WTC11 (cell line): Measurements from ENCODE around the gene KDF1. TPM values are rescaled to one million over a fixed set of nuclear protein-coding genes. Genes with fewer than 3 reads are reported as not detected.

ENCODE experiments used
- ATAC-seq: fragments of 200-7000 bp; cut with Tn5 transposase; 2 replicates; pipeline ENCODE4 v1.10.0; 2021; ENCODE audit warnings: mild to moderate bottlenecking, moderate library complexity
- CTCF ChIA-PET: fragments of 300-600 bp; sonication (Branson Sonifier 250); formaldehyde crosslinking; loops from one replicate; lab custom pipeline; 2021; ENCODE audit warnings: antibody characterized with exemption; lab: Charles Lee
- POLR2A ChIA-PET: fragments of 350-600 bp; sonication (Branson Sonifier 250); formaldehyde crosslinking; loops from one replicate; lab custom pipeline; 2021; ENCODE audit warnings: antibody characterized with exemption; lab: Charles Lee
- DNase-seq: peaks from one replicate; pipeline ENCODE4 v3.0.0; 2021; ENCODE audit warnings: low spot score
- H3K27ac Mint-ChIP-seq: 2 replicates; pipeline ENCODE4 v1.8.0; 2021; ENCODE audit warnings: mixed read lengths
- H3K27me3 Mint-ChIP-seq: 2 replicates; pipeline ENCODE4 v1.8.0; 2021; ENCODE audit warnings: low read depth, mild to moderate bottlenecking, moderate library complexity, mixed read lengths
- H3K36me3 Mint-ChIP-seq: 2 replicates; pipeline ENCODE4 v1.8.0; 2021; ENCODE audit warnings: mixed read lengths
- H3K4me1 Mint-ChIP-seq: 2 replicates; pipeline ENCODE4 v1.8.0; 2022; ENCODE audit warnings: mixed read lengths
- H3K4me3 Mint-ChIP-seq: 2 replicates; pipeline ENCODE4 v1.8.0; 2021; ENCODE audit warnings: mild to moderate bottlenecking, moderate library complexity, mixed read lengths
- H3K9me3 Mint-ChIP-seq: 2 replicates; pipeline ENCODE4 v1.8.0; 2021; ENCODE audit warnings: mixed read lengths
- CBFB ChIP-seq: sonication (generic); formaldehyde crosslinking; IDR thresholded peaks from 2 replicates; pipeline ENCODE4 v1.8.1; 2022; ENCODE audit warnings: mild to moderate bottlenecking, low read depth, missing genetic modification reagents
- CTCF ChIP-seq: fragments of 200-600 bp; IDR thresholded peaks from 2 replicates; pipeline ENCODE4 v1.8.0; 2022; ENCODE audit warnings: antibody characterized with exemption
- ELF4 ChIP-seq: sonication (generic); formaldehyde crosslinking; IDR thresholded peaks from 2 replicates; pipeline ENCODE4 v1.8.1; 2022; ENCODE audit warnings: low read depth, mild to moderate bottlenecking, moderate library complexity, missing genetic modification reagents
- GABPB1 ChIP-seq: sonication (generic); formaldehyde crosslinking; IDR thresholded peaks from 2 replicates; pipeline ENCODE4 v1.8.1; 2023; ENCODE audit warnings: mild to moderate bottlenecking, missing genetic modification reagents
- GRHL2 ChIP-seq: fragments of 250-450 bp; sonication (Bioruptor Pico); IDR thresholded peaks from 2 replicates; pipeline ENCODE4 v1.8.0; 2022; ENCODE audit warnings: mild to moderate bottlenecking, moderate library complexity; ENCODE audit not compliant: insufficient replicate concordance, severe bottlenecking
- HMGA2 ChIP-seq: fragments of 250-450 bp; sonication (Bioruptor Pico); IDR thresholded peaks from 2 replicates; pipeline ENCODE4 v1.4.0; 2021; ENCODE audit warnings: mild to moderate bottlenecking, moderate library complexity
- NFE2L1 ChIP-seq: sonication (generic); formaldehyde crosslinking; IDR thresholded peaks from 2 replicates; pipeline ENCODE4 v1.8.1; 2023; ENCODE audit warnings: missing genetic modification reagents
- NR3C1 ChIP-seq: sonication (generic); formaldehyde crosslinking; conservative IDR thresholded peaks from 2 replicates; pipeline ENCODE4 v1.8.1; 2023; ENCODE audit warnings: low read depth, mild to moderate bottlenecking, missing genetic modification reagents
- OVOL2 ChIP-seq: fragments of 250-450 bp; sonication (Bioruptor Pico); IDR thresholded peaks from 2 replicates; pipeline ENCODE4 v1.9.0; 2021; ENCODE audit warnings: mild to moderate bottlenecking, borderline replicate concordance
- PREB ChIP-seq: sonication (generic); formaldehyde crosslinking; IDR thresholded peaks from 2 replicates; pipeline ENCODE4 v1.8.1; 2022; ENCODE audit warnings: mild to moderate bottlenecking, missing genetic modification reagents, moderate library complexity, borderline replicate concordance
- RORB ChIP-seq: fragments of 250-450 bp; sonication (Bioruptor Pico); IDR thresholded peaks from 2 replicates; pipeline ENCODE4 v1.9.0; 2021; ENCODE audit warnings: mild to moderate bottlenecking
- ZBTB21 ChIP-seq: sonication (generic); formaldehyde crosslinking; IDR thresholded peaks from 2 replicates; pipeline ENCODE4 v1.8.1; 2023; ENCODE audit warnings: mild to moderate bottlenecking, missing genetic modification reagents, borderline replicate concordance
- ZNF281 ChIP-seq: sonication (generic); formaldehyde crosslinking; IDR thresholded peaks from 2 replicates; pipeline ENCODE4 v1.8.0; 2023; ENCODE audit warnings: mild to moderate bottlenecking, missing genetic modification reagents
- ZNF317 ChIP-seq: sonication (generic); formaldehyde crosslinking; IDR thresholded peaks from 2 replicates; pipeline ENCODE4 v1.8.1; 2023; ENCODE audit warnings: low read depth, mild to moderate bottlenecking, moderate library complexity, missing genetic modification reagents, borderline replicate concordance
- ZNF396 ChIP-seq: fragments of 250-450 bp; sonication (Bioruptor Pico); IDR thresholded peaks from 2 replicates; pipeline ENCODE4 v1.8.0; 2021; ENCODE audit warnings: mild to moderate bottlenecking, moderate library complexity, borderline replicate concordance
- ZNF423 ChIP-seq: fragments of 250-450 bp; sonication (Bioruptor Pico); IDR thresholded peaks from 2 replicates; pipeline ENCODE4 v2.1.2; 2022; ENCODE audit warnings: mild to moderate bottlenecking, moderate library complexity
- ZSCAN18 ChIP-seq: fragments of 250-450 bp; sonication (Bioruptor Pico); IDR thresholded peaks from 2 replicates; pipeline ENCODE4 v2.1.2; 2022; ENCODE audit warnings: mild to moderate bottlenecking, moderate library complexity
- total RNA-seq: library from RNA; stranded (reverse); gene quantifications from 3 replicates; pipeline ENCODE4 v1.2.3, GENCODE V29; 2021
- TF ChIP-seq, protein P1 (sequence below): sonication (generic); formaldehyde crosslinking; IDR thresholded peaks from 2 replicates; pipeline ENCODE4 v1.8.1; 2023; ENCODE audit warnings: mild to moderate bottlenecking, missing genetic modification reagents

The KDF1 gene
- total RNA-seq, 1 experiment from 2014 or later = 19.0 TPM

DNA sequence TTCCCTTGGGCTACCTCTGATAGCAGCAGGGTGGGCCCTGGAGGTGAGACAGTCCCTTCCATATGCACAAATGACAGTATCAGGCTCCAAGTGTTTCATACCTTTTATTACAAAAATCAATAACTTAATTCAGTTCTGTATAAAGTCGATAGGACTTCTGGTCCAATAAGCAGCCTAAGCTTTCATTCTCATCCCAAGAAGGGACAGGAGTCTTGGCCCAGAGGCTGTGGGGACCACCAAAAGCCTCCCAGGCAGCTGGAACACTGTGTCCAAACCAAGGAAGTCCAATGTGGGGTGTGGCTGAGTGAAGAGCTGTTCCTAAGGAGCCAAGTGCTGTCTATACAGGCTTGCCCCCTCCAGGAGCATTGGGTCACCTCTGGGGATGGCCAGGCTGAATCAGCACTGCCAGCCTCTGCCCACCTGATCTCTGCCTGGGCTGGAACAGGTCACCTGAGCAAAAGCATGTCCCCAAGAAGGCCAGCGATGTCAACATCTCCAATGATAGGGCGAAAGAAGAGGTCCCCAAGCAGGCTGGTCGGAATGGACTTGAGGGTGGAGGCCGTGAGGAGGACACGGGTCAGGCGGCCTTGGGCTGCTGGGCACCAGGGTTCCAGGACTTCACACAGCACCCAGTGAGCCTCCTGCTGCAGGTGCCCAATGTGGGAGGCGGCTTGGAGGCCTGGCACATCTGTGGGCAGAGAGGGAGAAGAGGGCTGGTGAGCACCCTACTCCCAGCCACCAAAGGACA lies 48.7 kb downstream of the KDF1 start:
- Mint-ChIP-seq H3K27ac (no peak overlapping the region), H3K36me3 (no peaks in the 10 kb centered on the region), H3K27me3 (peaks cover 10% of the 10 kb centered on the region)
- DNase-seq (no peak), ATAC-seq (no peak)
- CTCF ChIA-PET = no interaction called here
- TF ChIP-seq ZBTB21 (CRISPR knock-in tag) (no peak), ZNF281 (CRISPR knock-in tag) (no peak)
- TF ChIP-seq, all 79 proteins: peak for 0
- Mint-ChIP-seq H3K9me3 (no peaks in the 10 kb centered on the region), H3K4me1 (no peaks in the 10 kb centered on the region), H3K4me3 (no peak overlapping the region)
- POLR2A ChIA-PET = no interaction called here

DNA sequence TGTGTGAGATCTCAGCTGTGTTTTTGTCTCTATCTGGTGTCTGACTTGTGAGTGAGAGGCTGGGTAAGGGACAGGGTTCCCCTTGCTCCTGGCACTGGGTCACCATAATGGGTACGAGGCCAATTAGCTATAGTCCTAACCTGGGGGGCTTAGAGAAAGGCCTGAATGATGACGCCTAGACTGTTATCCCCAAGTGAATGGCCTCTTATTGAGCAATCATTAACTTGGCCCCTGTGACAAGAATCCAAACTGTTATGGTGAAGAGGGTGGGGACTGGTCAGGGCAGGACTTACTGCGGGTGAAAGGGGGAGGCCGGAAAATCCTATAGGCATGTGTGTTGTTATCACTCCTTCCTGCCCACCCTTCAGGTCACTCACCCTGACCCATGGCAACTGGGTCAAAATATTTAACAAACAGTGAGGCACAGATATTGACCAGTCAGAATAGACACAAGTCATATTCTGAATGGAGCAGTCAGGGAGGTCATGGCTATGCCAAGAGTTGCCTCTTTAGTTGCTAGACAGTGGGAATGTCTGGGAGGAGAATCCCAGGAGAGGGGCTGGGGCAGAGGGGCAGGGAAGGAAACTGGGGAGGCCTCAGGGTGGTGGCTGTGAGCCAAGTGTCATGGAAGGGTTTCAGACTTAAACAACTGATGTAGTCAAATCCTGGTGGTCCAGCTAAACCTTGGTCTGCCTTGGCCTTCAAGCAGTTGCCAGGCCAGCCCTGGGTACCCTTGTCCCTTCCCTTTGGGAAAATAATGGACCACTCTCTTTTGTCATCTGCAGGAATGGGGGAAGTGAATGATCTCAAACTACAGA lies 49.7 kb downstream of the KDF1 start:
- H3K27ac Mint-ChIP-seq = no peak overlapping the region
- no peaks in the 10 kb centered on the region for H3K36me3 Mint-ChIP-seq
- no peak overlapping the region for H3K4me3 Mint-ChIP-seq
- peaks cover 10% of the 10 kb centered on the region for H3K27me3 Mint-ChIP-seq
- no peak for ATAC-seq
- no peak for DNase-seq
- TF ChIP-seq OVOL2 (CRISPR knock-in tag) (no peak), PREB (CRISPR knock-in tag) (peak; percentile 40; the same call in 1 of the 2 replicates), GABPB1 (CRISPR knock-in tag) (peak; percentile 59), ZNF317 (CRISPR knock-in tag) (no peak), ZNF281 (CRISPR knock-in tag) (no peak)
- TF ChIP-seq, all 79 proteins: peak for 2
- no peaks in the 10 kb centered on the region for H3K9me3 Mint-ChIP-seq
- CTCF ChIA-PET = interaction anchor here (1.6 kb wide), 1 partner anchor 23 kb away, joined by 4 read pairs; no protein-coding TSS in a partner anchor
- H3K4me1 Mint-ChIP-seq = no peaks in the 10 kb centered on the region
- POLR2A ChIA-PET = no interaction called here

GRCh38 chr1:26909951-26910342 lies 50.3 kb downstream of the KDF1 start:
- POLR2A ChIA-PET = no interaction called here
- no peak overlapping the region for H3K4me3 Mint-ChIP-seq
- H3K27me3 Mint-ChIP-seq = peaks cover 10% of the 10 kb centered on the region; the same call in 1 of the 2 replicates
- CTCF ChIA-PET = interaction anchor here (1.6 kb wide), 1 partner anchor 23 kb away, joined by 4 read pairs; no protein-coding TSS in a partner anchor
- ATAC-seq = no peak
- DNase-seq = no peak
- no peaks in the 10 kb centered on the region for H3K9me3 Mint-ChIP-seq
- H3K27ac Mint-ChIP-seq = no peak overlapping the region
- no peaks in the 10 kb centered on the region for H3K4me1 Mint-ChIP-seq
- H3K36me3 Mint-ChIP-seq = no peaks in the 10 kb centered on the region
- TF ChIP-seq CBFB (no peak), HMGA2 (CRISPR knock-in tag) (no peak), ZNF423 (CRISPR knock-in tag) (no peak), NFE2L1 (CRISPR knock-in tag) (no peak), ELF4 (CRISPR knock-in tag) (no peak), CTCF (no peak), ZNF396 (CRISPR knock-in tag) (no peak), NR3C1 (no peak), GRHL2 (CRISPR knock-in tag) (no peak), RORB (CRISPR knock-in tag) (no peak), ZSCAN18 (no peak)
- TF ChIP-seq, protein P1, sequence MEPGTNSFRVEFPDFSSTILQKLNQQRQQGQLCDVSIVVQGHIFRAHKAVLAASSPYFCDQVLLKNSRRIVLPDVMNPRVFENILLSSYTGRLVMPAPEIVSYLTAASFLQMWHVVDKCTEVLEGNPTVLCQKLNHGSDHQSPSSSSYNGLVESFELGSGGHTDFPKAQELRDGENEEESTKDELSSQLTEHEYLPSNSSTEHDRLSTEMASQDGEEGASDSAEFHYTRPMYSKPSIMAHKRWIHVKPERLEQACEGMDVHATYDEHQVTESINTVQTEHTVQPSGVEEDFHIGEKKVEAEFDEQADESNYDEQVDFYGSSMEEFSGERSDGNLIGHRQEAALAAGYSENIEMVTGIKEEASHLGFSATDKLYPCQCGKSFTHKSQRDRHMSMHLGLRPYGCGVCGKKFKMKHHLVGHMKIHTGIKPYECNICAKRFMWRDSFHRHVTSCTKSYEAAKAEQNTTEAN (CRISPR knock-in tag) = no peak
